ENCODE data around the gene PNPO.
"Not testable (repeated sequence)": the region's sequence is repeated elsewhere in the genome, so short reads cannot be mapped to it uniquely, and the experiment has no call there.

PNPO gene

GRCh38 chr17:47929218-47930000 is 12.0 kb upstream of the PNPO start:
- TF ChIP-seq CTCF (IDR thresholded peaks at IDR 0.05; ENCODE audit: low read depth, low read length): no peak
- Histone ChIP-seq H3K9me3 (ENCODE audit: severe bottlenecking) (no peaks in the 10 kb centered on the region), H3K27me3 (ENCODE audit: insufficient read depth, low read depth, severe bottlenecking) (no peaks in the 10 kb centered on the region), H3K4me3 (ENCODE audit: low read depth, low read length) (no peak overlapping the region), H3K27ac (no peak overlapping the region; the same call in 1 of the 2 replicates), H3K36me3 (peaks cover 56% of the 10 kb centered on the region)
- peak; percentile 65 for DNase-seq

- no peak for DNase-seq
- peaks cover 35% of the 10 kb centered on the region for H3K36me3 ChIP-seq
- H3K9me3 ChIP-seq (ENCODE audit: severe bottlenecking): no peaks in the 10 kb centered on the region
- no peak for TF ChIP-seq CTCF (IDR thresholded peaks at IDR 0.05; ENCODE audit: low read depth, low read length)
- no peak overlapping the region for H3K27ac ChIP-seq
- H3K4me3 ChIP-seq (ENCODE audit: low read depth, low read length): no peak overlapping the region
- H3K27me3 ChIP-seq (ENCODE audit: insufficient read depth, low read depth, severe bottlenecking): no peaks in the 10 kb centered on the region
Measured at GRCh38 chr17:47931848-47932247, 9.5 kb upstream of the PNPO start.

- Histone ChIP-seq H3K27ac (no peak overlapping the region), H3K36me3 (peaks cover 7% of the 10 kb centered on the region), H3K27me3 (ENCODE audit: insufficient read depth, low read depth, severe bottlenecking) (no peaks in the 10 kb centered on the region), H3K4me3 (ENCODE audit: low read depth, low read length) (no peak overlapping the region), H3K9me3 (ENCODE audit: severe bottlenecking) (no peaks in the 10 kb centered on the region)
- DNase-seq: no peak
- TF ChIP-seq CTCF (IDR thresholded peaks at IDR 0.05; ENCODE audit: low read depth, low read length): no peak
Measured at GRCh38 chr17:47934856-47935255, 6.5 kb upstream of the PNPO start.

GRCh38 chr17:47935468-47935867 is 5.9 kb upstream of the PNPO start:
- H3K27me3 ChIP-seq (ENCODE audit: insufficient read depth, low read depth, severe bottlenecking); H3K9me3 ChIP-seq (ENCODE audit: severe bottlenecking); H3K36me3 ChIP-seq; H3K4me3 ChIP-seq (ENCODE audit: low read depth, low read length); H3K27ac ChIP-seq; DNase-seq: not testable (repeated sequence)

- H3K4me3 ChIP-seq (ENCODE audit: low read depth, low read length): no peak overlapping the region
- H3K36me3 ChIP-seq: no peaks in the 10 kb centered on the region
- H3K27ac ChIP-seq: no peak overlapping the region
- no peak for TF ChIP-seq CTCF (IDR thresholded peaks at IDR 0.05; ENCODE audit: low read depth, low read length)
- no peak for DNase-seq
- H3K9me3 ChIP-seq (ENCODE audit: severe bottlenecking): peaks cover under 1% of the 10 kb centered on the region
- H3K27me3 ChIP-seq (ENCODE audit: insufficient read depth, low read depth, severe bottlenecking): no peaks in the 10 kb centered on the region
Measured at GRCh38 chr17:47935961-47936360, 5.4 kb upstream of the PNPO start.

GRCh38 chr17:47937941-47938340 is 3.4 kb upstream of the PNPO start:
- Histone ChIP-seq H3K27ac (no peak overlapping the region), H3K4me3 (ENCODE audit: low read depth, low read length) (no peak overlapping the region), H3K9me3 (ENCODE audit: severe bottlenecking) (peaks cover 3% of the 10 kb centered on the region), H3K27me3 (ENCODE audit: insufficient read depth, low read depth, severe bottlenecking) (no peaks in the 10 kb centered on the region), H3K36me3 (no peaks in the 10 kb centered on the region)
- TF ChIP-seq CTCF (IDR thresholded peaks at IDR 0.05; ENCODE audit: low read depth, low read length): no peak
- no peak for DNase-seq
